NB4 (cell line): ENCODE data around the gene RAB8A.

Experiments
- TF ChIP-seq, protein P1 (sequence below): IDR thresholded peaks from one replicate; pipeline ENCODE4 v1.5.1; 2012; ENCODE audit warnings: low read depth, low read length
- TF ChIP-seq, protein P2 (sequence below): IDR thresholded peaks from 2 replicates; pipeline ENCODE4 v1.6.1; 2011; ENCODE audit warnings: low read depth, low read length

DNA sequence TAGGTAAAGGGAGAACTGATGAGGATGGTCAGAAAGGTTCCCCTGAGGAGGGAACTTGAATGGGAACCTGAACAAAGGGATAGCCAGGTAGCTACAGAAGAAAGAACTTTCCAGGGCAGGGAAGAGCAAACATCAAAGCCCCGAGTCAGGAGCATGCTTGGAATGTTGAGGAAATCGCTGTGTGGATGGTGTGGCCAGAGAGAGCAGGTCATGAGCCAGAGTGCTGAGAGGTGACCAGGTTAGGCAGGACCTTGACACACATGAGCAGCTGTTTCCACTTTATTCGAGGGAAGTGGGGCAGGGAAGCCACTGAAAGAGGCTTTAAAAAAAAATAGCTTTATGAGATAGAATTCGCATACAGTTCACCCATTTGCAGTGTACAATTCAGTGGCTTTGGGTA lies 4.4 kb downstream of the RAB8A start:
- TF ChIP-seq, protein P1, sequence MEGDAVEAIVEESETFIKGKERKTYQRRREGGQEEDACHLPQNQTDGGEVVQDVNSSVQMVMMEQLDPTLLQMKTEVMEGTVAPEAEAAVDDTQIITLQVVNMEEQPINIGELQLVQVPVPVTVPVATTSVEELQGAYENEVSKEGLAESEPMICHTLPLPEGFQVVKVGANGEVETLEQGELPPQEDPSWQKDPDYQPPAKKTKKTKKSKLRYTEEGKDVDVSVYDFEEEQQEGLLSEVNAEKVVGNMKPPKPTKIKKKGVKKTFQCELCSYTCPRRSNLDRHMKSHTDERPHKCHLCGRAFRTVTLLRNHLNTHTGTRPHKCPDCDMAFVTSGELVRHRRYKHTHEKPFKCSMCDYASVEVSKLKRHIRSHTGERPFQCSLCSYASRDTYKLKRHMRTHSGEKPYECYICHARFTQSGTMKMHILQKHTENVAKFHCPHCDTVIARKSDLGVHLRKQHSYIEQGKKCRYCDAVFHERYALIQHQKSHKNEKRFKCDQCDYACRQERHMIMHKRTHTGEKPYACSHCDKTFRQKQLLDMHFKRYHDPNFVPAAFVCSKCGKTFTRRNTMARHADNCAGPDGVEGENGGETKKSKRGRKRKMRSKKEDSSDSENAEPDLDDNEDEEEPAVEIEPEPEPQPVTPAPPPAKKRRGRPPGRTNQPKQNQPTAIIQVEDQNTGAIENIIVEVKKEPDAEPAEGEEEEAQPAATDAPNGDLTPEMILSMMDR: no peak
- TF ChIP-seq, protein P2, sequence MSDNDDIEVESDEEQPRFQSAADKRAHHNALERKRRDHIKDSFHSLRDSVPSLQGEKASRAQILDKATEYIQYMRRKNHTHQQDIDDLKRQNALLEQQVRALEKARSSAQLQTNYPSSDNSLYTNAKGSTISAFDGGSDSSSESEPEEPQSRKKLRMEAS: no peak
